ENCODE results near the gene AKR7A2.

DNA sequence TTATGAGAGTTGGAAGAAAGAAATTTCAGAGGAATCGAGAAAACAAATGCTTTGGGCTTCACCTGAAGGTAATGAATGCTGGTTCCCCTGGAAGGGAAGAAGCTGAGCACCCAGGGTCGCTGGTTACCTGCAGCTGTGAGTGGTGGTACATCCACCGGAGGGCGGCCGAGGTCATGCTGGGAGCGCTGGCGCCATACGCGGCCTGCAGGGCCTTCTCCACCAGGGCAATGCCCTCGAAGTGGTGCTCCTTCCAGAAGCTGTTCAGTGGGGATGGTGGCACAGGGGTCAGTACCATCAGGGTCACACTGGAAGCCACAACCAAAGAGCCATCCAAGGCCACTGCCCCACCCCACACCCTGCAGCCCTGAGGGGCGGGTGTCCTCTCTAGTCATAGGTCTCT lies 43.5 kb downstream of the AKR7A2 start:
- TF ChIP-seq, protein P1, sequence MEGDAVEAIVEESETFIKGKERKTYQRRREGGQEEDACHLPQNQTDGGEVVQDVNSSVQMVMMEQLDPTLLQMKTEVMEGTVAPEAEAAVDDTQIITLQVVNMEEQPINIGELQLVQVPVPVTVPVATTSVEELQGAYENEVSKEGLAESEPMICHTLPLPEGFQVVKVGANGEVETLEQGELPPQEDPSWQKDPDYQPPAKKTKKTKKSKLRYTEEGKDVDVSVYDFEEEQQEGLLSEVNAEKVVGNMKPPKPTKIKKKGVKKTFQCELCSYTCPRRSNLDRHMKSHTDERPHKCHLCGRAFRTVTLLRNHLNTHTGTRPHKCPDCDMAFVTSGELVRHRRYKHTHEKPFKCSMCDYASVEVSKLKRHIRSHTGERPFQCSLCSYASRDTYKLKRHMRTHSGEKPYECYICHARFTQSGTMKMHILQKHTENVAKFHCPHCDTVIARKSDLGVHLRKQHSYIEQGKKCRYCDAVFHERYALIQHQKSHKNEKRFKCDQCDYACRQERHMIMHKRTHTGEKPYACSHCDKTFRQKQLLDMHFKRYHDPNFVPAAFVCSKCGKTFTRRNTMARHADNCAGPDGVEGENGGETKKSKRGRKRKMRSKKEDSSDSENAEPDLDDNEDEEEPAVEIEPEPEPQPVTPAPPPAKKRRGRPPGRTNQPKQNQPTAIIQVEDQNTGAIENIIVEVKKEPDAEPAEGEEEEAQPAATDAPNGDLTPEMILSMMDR (IDR thresholded peaks at IDR 0.05), result no peak
- no peak for TF ChIP-seq POLR2A (IDR thresholded peaks at IDR 0.05)
